Measurements from ENCODE around the gene DAB1. TPM values are rescaled to one million over a fixed set of nuclear protein-coding genes. Genes with fewer than 3 reads are reported as not detected.

Gene DAB1
- total and polyA plus RNA-seq, 7 donors: under 0.01 to 1.1 (median 0.75) TPM; not detected in 1

GRCh38 chr1:56958526-56958925, 465.3 kb downstream of the DAB1 start:
- 44 to 56% methylated on average over 2 of the region's 2 CpGs for WGBS, 2 donors
- Histone ChIP-seq H3K36me3 (no peaks in the 10 kb centered on the region), H3K27ac (no peak overlapping the region), H3K4me3 (no peak overlapping the region), H3K9me3 (no peaks in the 10 kb centered on the region), H3K4me1 (no peaks in the 10 kb centered on the region), H3K27me3 (no peaks in the 10 kb centered on the region)
- TF ChIP-seq CTCF (IDR thresholded peaks at IDR 0.05): no peak
- DNase-seq: no peak
- intact Hi-C loops (cut with DNase I): no loop called here

GRCh38 chr1:56957931-56958330, 465.9 kb downstream of the DAB1 start:
- intact Hi-C loops (cut with DNase I): no loop called here
- H3K36me3 ChIP-seq: no peaks in the 10 kb centered on the region
- H3K4me1 ChIP-seq: no peaks in the 10 kb centered on the region
- H3K27ac ChIP-seq: no peak overlapping the region
- DNase-seq: no peak
- no peaks in the 10 kb centered on the region for H3K9me3 ChIP-seq
- H3K27me3 ChIP-seq: no peaks in the 10 kb centered on the region
- 33 to 58% methylated on average over 3 of the region's 3 CpGs for WGBS, 2 donors
- no peak for TF ChIP-seq POLR2A (IDR thresholded peaks at IDR 0.05)
- no peak for TF ChIP-seq CTCF (IDR thresholded peaks at IDR 0.05)
- no peak for TF ChIP-seq EP300 (IDR thresholded peaks at IDR 0.05)
- TF ChIP-seq POLR2AphosphoS5 (IDR thresholded peaks at IDR 0.05): no peak
- H3K4me3 ChIP-seq: no peak overlapping the region

- Histone ChIP-seq H3K27me3 (no peaks in the 10 kb centered on the region), H3K9me3 (no peaks in the 10 kb centered on the region), H3K36me3 (no peaks in the 10 kb centered on the region), H3K27ac (no peak overlapping the region), H3K4me1 (no peaks in the 10 kb centered on the region), H3K4me3 (no peak overlapping the region)
- intact Hi-C loops (cut with DNase I): no loop called here
- no peak for DNase-seq
- TF ChIP-seq CTCF (IDR thresholded peaks at IDR 0.05): no peak
- no peak for TF ChIP-seq POLR2AphosphoS5 (IDR thresholded peaks at IDR 0.05)
- TF ChIP-seq POLR2A (IDR thresholded peaks at IDR 0.05): no peak
- no peak for TF ChIP-seq EP300 (IDR thresholded peaks at IDR 0.05)
- 83 to 92% methylated on average over 1 of the region's 1 CpG for WGBS, 2 donors
Measured at GRCh38 chr1:56954664-56955063, 469.2 kb downstream of the DAB1 start.

GRCh38 chr1:56953386-56953785, 470.5 kb downstream of the DAB1 start:
- H3K9me3 ChIP-seq: no peaks in the 10 kb centered on the region
- intact Hi-C loops (cut with DNase I): no loop called here
- H3K4me1 ChIP-seq: no peaks in the 10 kb centered on the region
- no peak overlapping the region for H3K27ac ChIP-seq
- H3K4me3 ChIP-seq: no peak overlapping the region
- TF ChIP-seq POLR2A (IDR thresholded peaks at IDR 0.05) (no peak), POLR2AphosphoS5 (IDR thresholded peaks at IDR 0.05) (no peak), EP300 (IDR thresholded peaks at IDR 0.05) (no peak), CTCF (IDR thresholded peaks at IDR 0.05) (no peak)
- H3K27me3 ChIP-seq: no peaks in the 10 kb centered on the region
- DNase-seq: no peak
- no peaks in the 10 kb centered on the region for H3K36me3 ChIP-seq
- WGBS, 2 donors: 35 to 55% methylated on average over 5 of the region's 5 CpGs

GRCh38 chr1:56952501-56952900, 471.4 kb downstream of the DAB1 start:
- DNase-seq: no peak
- TF ChIP-seq EP300 (IDR thresholded peaks at IDR 0.05) (no peak), POLR2A (IDR thresholded peaks at IDR 0.05) (no peak), CTCF (IDR thresholded peaks at IDR 0.05) (no peak), POLR2AphosphoS5 (IDR thresholded peaks at IDR 0.05) (no peak)
- WGBS, 2 donors: 44 to 79% methylated on average over 8 of the region's 8 CpGs
- Histone ChIP-seq H3K27me3 (no peaks in the 10 kb centered on the region), H3K4me3 (no peak overlapping the region), H3K27ac (no peak overlapping the region), H3K9me3 (no peaks in the 10 kb centered on the region), H3K4me1 (no peaks in the 10 kb centered on the region), H3K36me3 (no peaks in the 10 kb centered on the region)
- intact Hi-C loops (cut with DNase I): no loop called here

Data from sigmoid colon (tissue), 7 donors.